Bronchial smooth muscle cell (primary cell): ENCODE data around the gene GGA1. TPM values are rescaled to one million over a fixed set of nuclear protein-coding genes. Genes with fewer than 3 reads are reported as not detected.

ENCODE experiments used
- total RNA-seq: library from RNA; depleted of rRNA; stranded (reverse); fragments of >200 nt; gene quantifications from 2 replicates; pipeline ENCODE4 v1.2.1, GENCODE V29; 2014

Gene GGA1, protein sequence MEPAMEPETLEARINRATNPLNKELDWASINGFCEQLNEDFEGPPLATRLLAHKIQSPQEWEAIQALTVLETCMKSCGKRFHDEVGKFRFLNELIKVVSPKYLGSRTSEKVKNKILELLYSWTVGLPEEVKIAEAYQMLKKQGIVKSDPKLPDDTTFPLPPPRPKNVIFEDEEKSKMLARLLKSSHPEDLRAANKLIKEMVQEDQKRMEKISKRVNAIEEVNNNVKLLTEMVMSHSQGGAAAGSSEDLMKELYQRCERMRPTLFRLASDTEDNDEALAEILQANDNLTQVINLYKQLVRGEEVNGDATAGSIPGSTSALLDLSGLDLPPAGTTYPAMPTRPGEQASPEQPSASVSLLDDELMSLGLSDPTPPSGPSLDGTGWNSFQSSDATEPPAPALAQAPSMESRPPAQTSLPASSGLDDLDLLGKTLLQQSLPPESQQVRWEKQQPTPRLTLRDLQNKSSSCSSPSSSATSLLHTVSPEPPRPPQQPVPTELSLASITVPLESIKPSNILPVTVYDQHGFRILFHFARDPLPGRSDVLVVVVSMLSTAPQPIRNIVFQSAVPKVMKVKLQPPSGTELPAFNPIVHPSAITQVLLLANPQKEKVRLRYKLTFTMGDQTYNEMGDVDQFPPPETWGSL
- total RNA-seq = 34.5 and 34.8 TPM in 2 replicates

DNA sequence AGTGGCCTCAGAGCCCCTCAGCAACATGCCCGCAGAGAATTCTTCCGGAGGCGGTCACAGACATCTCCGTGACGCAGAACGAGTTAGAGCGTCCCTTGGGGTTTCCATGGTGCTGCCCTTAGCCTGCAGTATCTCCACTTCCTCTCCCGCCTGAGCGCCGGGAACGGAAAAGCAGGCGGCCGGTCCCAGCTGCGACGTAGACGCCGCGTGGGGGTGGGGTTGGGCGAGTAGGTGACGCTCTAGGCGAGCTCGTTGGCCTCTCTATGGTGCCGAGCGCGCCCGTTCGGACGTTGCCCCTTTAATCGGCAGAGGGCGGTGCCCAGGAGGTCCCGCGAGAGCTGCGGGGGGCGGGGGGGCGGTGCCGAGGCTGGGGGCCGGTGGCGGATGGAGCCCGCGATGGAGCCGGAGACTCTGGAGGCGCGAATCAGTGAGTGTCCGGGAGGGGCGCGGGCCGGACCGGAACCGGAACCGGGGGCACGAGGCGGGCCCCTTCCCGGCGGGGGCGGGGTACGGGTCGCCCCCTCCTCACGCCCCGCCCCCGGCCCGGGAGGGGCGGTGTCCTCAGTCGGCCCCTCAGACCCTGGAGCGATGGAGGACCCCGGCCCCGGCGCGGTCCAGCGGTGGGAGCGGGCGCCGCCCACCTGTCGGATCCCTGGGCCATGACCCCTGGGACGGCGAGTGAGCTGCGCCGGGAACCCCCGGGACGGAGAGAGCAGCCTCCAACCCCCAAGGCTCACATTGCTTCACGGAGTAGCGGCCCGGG is at the start of gene GGA1:
Gene GGA1, plus strand, starts transcription at position 358 of the 763 bp plus-strand sequence. Its CDS starts 27 bp downstream, at position 385.

DNA sequence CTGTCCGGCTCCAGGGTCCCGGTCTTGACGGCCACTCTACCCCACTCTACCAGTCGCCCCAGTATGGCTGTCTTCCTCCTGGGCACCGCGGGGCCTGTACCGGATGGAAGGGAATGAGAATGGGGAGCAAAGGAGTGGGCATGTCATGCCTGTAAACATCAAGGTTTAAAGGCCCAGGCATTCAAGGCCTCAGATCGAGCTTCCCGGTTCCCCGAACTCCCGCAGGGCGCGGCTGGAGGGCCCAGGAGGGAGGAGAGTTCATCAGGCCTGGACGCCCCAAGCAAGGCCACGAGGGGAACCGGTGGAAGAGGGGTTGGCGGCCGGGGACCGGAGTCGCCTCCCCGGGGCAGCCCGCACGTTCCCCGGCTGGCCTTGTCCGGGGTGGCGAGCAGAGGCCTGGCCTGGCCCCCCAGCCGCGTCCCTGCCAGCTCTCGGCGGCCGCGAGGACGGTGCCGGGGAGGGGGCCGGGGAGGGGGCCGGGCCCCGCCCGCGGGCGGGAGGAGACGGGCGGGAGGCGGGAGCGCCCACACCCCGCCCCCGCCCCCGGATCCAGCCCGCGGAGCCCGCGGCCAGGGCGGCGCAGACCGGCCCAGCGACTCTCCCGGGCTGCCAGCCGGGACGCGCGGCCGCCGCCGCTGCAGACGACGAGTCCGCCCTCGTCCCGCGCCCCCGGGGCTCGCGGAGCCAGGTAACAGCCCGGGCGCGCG is 48.6 kb upstream of the GGA1 start, which contains the start of gene CDC42EP1:
Gene CDC42EP1, plus strand, starts transcription at position 580 of the 707 bp plus-strand sequence. CDS start 5,870 bp downstream, outside the sequence.

DNA sequence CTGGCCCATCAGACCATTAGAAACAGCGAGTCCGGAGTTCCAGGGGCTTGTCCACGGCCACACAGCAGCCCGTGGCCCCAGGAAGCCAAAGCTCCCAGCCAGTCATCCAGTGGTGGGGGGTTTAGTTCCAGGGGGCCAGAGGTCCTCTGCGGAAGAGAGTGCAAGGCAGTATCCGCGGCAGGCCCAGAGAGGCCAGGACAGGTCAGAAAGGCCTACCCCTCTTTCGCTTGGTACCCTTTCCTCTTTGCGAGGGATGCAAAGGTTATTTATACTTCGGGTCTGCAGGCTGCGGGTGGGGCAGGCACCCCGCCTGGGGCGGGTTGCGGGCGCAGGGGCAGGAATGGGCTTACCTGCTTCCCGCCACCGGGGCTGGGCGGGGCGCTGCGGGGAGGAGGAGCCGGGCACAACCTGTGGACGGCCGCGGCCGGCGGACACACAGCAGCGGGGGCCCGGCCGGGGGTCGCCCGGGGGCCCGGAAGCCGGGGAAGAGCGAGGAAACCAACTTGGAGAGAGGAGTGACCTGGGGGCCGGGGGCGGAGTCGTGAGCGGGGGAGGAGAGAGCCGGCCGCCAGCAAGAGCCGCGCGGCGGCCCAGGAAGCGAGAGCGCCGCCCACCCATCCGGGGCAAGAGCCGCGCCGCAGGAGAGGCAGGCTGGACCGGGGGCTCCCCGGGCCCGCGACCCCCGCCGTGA is 30.6 kb downstream of the GGA1 start, which contains the start of gene SH3BP1:
Gene SH3BP1, plus strand, starts transcription at position 600 of the 691 bp plus-strand sequence. CDS start 119 bp downstream, outside the sequence.

DNA sequence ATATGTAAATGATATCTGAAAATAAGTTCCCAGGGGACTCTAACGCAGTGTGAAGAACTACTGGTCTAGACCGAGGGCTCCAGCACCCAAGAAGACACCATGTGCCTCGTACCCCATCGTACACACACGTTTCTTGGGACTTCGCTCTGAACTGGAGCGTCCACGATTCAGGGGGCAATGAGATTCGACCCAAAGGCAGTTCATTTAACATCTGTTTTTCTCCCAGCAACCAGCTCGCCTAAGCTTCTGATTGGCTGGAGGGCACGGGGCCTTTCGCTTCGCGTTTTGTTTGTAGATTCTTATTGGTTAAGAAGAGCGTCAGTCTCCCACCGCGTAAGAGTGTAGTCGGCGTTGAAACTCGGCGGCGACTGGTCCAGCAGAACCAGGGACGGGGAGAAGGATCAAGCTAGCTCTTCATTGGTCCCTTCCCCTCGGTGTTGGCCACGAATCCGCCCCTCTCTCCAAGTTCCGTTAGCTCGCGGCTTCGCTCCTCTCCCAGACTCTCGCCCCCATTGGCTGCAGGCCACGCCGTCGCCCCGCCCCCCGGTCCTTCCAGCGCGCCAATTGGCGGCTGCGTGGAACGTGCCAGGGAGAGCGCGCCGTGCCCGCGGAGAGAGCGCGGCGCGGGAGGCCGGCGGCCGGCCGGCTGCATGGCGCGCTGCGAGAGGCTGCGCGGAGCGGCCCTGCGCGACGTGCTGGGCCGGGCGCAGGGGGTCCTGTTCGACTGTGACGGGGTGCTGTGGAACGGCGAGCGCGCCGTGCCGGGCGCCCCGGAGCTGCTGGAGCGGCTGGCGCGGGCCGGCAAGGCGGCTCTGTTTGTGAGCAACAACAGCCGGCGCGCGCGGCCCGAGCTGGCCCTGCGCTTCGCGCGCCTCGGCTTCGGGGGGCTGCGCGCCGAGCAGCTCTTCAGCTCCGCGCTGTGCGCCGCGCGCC is 49.8 kb downstream of the GGA1 start, which contains the start of gene PDXP:
Gene PDXP, plus strand, starts transcription at position 591 of the 933 bp plus-strand sequence. Its CDS starts 60 bp downstream, at position 651.

DNA sequence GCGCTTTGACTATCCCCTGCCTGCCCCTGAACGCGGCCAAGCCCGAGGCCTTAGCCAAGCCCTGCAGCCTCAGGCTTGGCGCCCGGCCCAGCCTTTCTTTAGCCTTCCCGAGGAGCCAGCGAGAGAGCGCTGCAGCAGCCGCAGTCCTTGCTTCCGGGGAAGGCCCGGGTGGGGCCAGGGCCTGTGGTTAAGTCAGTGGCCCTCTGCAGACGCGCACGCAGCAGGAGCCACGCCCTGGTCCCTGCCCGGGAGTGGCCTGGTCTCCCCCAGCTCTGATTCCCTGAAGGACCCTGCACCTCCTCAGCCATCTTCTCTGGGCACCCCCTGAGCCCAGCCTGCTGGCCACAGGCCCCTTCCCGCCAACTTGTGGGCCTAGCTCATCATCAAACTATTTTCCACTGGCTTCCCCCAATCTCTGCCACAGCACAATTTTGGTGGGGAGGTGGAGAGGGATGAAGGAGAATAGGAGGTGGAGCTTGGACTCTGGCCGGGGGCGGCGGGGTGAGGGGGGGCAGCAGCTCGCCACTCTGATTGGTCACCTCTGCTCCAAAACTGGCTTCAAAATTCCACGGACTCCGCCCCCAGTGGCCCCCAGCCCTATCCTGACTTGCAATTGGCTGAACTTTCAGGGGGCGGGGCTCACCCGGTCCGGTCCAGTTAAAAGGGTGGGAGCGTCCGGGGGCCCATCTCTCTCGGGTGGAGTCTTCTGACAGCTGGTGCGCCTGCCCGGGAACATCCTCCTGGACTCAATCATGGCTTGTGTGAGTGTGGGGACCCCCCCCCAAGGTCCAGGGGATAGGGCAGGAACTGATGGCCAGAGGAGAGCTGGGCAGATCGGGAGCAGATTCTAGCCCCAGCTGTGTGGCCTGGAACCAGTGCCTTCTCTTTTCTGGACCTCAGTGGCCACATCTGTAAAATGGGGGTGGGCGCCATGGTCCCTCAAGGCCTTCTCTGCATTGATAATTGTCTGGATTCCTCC is 66.6 kb downstream of the GGA1 start, which contains the start of gene LGALS1:
Gene LGALS1, plus strand, starts transcription at position 686 of the 979 bp plus-strand sequence. Its CDS starts 67 bp downstream, at position 753.

Other genes with a start within 250 kb of the GGA1 start
- gene ELFN2, start 181.4 kb upstream of the GGA1 start, total RNA-seq = 0.32 TPM in 1 of 2 replicates, not detected in the other
- gene MFNG, start 122.5 kb upstream of the GGA1 start, total RNA-seq = not detected in 2 replicates
- gene CARD10, start 89.4 kb upstream of the GGA1 start, total RNA-seq = 2.4 and 2.5 TPM in 2 replicates
- 3.3 and 4.1 TPM in 2 replicates for gene CDC42EP1, start 48.4 kb upstream of the GGA1 start, total RNA-seq
- gene LGALS2, start 28.7 kb upstream of the GGA1 start, total RNA-seq = not detected in 2 replicates
- gene SH3BP1, start 30.8 kb downstream of the GGA1 start, total RNA-seq = 7.3 and 16.1 TPM in 2 replicates
- 1.7 and 2.8 TPM in 2 replicates for gene PDXP, start 49.9 kb downstream of the GGA1 start, total RNA-seq
- 17,095 and 18,883 TPM in 2 replicates for gene LGALS1, start 66.8 kb downstream of the GGA1 start, total RNA-seq
- 20.2 and 25.5 TPM in 2 replicates for gene NOL12, start 77.5 kb downstream of the GGA1 start, total RNA-seq
- 140 and 250 TPM in 2 replicates for gene TRIOBP, start 88.2 kb downstream of the GGA1 start, total RNA-seq
- gene GCAT, start 199.1 kb downstream of the GGA1 start, total RNA-seq = 15.0 and 24.3 TPM in 2 replicates
- not detected in 2 replicates for gene GALR3, start 214.5 kb downstream of the GGA1 start, total RNA-seq
- 11.8 and 12.0 TPM in 2 replicates for gene ANKRD54, start 235.5 kb downstream of the GGA1 start, total RNA-seq
- 256 and 364 TPM in 2 replicates for gene EIF3L, start 240.6 kb downstream of the GGA1 start, total RNA-seq